HL-60 (cell line): ENCODE measurements around the gene KIAA0232.

Source experiments
- DNase-seq, 2 experiments: peaks; one replicate each; pipeline ENCODE4 v3.0.0-alpha.2; 2010 to 2020; ENCODE audit warnings: low read depth in 1 of 2, low spot score in 1 of 2
- H3K27ac ChIP-seq: fragments of 250-450 bp; sonication (Bioruptor Pico); replicated peaks from 2 replicates; pipeline ENCODE4 v1.5.1; 2020; ENCODE audit warnings: mild to moderate bottlenecking, moderate library complexity
- H3K27me3 ChIP-seq: fragments of 250-450 bp; sonication (Bioruptor Pico); 2 replicates; pipeline ENCODE4 v1.5.1; 2021; ENCODE audit warnings: mild to moderate bottlenecking, moderate library complexity; ENCODE audit not compliant: insufficient read depth, poor library complexity, severe bottlenecking
- H3K4me3 ChIP-seq: replicated peaks from 2 replicates; pipeline ENCODE4 v1.5.1; 2011; ENCODE audit warnings: mild to moderate bottlenecking, control low read depth, low read length; ENCODE audit not compliant: insufficient read depth
- GABPA ChIP-seq: IDR thresholded peaks from 2 replicates; pipeline ENCODE4 v1.6.1; 2012; ENCODE audit warnings: low read depth
- POLR2AphosphoS5 ChIP-seq: IDR thresholded peaks from 2 replicates; pipeline ENCODE4 v1.6.1; 2012; ENCODE audit warnings: low read depth
- SPI1 ChIP-seq: IDR thresholded peaks from 2 replicates; pipeline ENCODE4 v1.6.1; 2012; ENCODE audit warnings: low read depth, mild to moderate bottlenecking, borderline replicate concordance
- TF ChIP-seq, protein P1 (sequence below): IDR thresholded peaks from one replicate; pipeline ENCODE4 v1.5.1; 2011; ENCODE audit warnings: low read length, control low read depth, inconsistent platforms; ENCODE audit not compliant: insufficient read depth
- TF ChIP-seq, protein P2 (sequence below): IDR thresholded peaks from 2 replicates; pipeline ENCODE4 v1.6.1; 2012; ENCODE audit warnings: low read depth; ENCODE audit not compliant: insufficient replicate concordance

The KIAA0232 gene

DNA sequence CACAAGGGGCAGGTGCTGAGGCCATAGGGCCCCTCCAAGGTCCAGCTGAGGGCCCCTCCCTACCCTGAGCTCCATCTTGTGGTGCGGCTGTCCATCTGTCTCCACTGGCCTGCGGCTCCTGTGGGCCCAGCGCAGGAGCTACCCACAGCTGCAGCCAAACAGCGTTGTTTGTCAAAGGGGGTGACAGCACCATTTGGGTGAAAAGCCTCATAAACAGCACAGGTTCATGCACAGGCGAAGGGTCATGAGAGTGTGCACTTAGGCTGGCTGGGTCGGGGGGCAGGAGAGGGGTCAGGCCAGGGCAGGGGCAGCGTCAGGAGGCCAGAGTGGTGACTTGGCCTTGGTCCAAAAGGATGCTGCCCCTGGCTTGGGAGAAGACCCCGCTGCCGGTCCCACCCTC lies 34.2 kb upstream of the KIAA0232 start:
- TF ChIP-seq SPI1 (no peak), GABPA (no peak), POLR2AphosphoS5 (no peak)
- TF ChIP-seq, protein P1, sequence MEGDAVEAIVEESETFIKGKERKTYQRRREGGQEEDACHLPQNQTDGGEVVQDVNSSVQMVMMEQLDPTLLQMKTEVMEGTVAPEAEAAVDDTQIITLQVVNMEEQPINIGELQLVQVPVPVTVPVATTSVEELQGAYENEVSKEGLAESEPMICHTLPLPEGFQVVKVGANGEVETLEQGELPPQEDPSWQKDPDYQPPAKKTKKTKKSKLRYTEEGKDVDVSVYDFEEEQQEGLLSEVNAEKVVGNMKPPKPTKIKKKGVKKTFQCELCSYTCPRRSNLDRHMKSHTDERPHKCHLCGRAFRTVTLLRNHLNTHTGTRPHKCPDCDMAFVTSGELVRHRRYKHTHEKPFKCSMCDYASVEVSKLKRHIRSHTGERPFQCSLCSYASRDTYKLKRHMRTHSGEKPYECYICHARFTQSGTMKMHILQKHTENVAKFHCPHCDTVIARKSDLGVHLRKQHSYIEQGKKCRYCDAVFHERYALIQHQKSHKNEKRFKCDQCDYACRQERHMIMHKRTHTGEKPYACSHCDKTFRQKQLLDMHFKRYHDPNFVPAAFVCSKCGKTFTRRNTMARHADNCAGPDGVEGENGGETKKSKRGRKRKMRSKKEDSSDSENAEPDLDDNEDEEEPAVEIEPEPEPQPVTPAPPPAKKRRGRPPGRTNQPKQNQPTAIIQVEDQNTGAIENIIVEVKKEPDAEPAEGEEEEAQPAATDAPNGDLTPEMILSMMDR, result no peak
- no peaks in the 10 kb centered on the region for H3K27me3 ChIP-seq
- H3K27ac ChIP-seq, result no peak overlapping the region
- no peak for DNase-seq
- no peak overlapping the region for H3K4me3 ChIP-seq

DNA sequence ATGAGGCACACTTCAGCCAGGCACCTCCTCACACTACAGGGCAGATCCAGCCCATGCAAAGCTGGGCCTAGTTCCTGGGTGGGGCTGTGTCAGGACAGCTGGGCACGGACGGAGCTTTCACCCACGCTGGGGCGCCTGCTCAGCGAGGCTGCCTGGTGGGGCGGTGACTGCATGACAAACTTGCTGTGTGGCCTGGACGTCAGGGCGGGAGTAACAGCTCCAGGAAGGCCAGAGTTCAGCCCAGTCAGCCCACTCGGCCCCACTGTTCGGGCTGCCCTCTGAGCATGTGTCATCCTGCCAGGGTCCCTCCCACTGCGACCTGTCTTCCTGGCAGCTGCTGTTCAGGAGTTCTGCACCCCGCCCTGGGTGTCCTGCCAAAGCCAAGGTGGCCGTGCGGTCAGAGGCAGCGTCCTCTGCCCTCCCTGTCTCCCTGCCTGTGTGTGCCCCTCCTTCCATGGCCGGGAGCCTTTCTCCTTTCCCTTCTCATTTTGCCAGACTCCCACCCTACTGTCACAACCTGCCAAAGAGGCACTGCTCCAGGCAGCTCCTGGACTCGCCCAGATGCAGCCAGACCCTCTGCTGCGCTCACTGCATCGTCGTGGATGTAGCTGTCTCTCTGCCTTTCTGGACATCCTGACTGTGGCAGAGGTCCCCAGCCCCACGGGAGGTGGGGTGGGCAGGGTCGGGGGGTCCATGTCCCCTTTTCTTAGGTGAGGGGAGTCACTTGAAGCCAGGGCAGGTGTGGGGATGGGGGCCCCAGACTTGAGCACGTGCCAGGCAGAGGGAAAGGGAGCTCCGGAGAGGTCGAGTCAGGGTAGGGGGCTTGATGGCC lies 33.0 kb upstream of the KIAA0232 start:
- no peak overlapping the region for H3K4me3 ChIP-seq
- no peaks in the 10 kb centered on the region for H3K27me3 ChIP-seq
- TF ChIP-seq GABPA (no peak), SPI1 (no peak), POLR2AphosphoS5 (no peak)
- TF ChIP-seq, protein P1, result no peak
- TF ChIP-seq, protein P2, sequence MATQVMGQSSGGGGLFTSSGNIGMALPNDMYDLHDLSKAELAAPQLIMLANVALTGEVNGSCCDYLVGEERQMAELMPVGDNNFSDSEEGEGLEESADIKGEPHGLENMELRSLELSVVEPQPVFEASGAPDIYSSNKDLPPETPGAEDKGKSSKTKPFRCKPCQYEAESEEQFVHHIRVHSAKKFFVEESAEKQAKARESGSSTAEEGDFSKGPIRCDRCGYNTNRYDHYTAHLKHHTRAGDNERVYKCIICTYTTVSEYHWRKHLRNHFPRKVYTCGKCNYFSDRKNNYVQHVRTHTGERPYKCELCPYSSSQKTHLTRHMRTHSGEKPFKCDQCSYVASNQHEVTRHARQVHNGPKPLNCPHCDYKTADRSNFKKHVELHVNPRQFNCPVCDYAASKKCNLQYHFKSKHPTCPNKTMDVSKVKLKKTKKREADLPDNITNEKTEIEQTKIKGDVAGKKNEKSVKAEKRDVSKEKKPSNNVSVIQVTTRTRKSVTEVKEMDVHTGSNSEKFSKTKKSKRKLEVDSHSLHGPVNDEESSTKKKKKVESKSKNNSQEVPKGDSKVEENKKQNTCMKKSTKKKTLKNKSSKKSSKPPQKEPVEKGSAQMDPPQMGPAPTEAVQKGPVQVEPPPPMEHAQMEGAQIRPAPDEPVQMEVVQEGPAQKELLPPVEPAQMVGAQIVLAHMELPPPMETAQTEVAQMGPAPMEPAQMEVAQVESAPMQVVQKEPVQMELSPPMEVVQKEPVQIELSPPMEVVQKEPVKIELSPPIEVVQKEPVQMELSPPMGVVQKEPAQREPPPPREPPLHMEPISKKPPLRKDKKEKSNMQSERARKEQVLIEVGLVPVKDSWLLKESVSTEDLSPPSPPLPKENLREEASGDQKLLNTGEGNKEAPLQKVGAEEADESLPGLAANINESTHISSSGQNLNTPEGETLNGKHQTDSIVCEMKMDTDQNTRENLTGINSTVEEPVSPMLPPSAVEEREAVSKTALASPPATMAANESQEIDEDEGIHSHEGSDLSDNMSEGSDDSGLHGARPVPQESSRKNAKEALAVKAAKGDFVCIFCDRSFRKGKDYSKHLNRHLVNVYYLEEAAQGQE, result no peak
- DNase-seq, result no peak
- no peak overlapping the region for H3K27ac ChIP-seq

DNA sequence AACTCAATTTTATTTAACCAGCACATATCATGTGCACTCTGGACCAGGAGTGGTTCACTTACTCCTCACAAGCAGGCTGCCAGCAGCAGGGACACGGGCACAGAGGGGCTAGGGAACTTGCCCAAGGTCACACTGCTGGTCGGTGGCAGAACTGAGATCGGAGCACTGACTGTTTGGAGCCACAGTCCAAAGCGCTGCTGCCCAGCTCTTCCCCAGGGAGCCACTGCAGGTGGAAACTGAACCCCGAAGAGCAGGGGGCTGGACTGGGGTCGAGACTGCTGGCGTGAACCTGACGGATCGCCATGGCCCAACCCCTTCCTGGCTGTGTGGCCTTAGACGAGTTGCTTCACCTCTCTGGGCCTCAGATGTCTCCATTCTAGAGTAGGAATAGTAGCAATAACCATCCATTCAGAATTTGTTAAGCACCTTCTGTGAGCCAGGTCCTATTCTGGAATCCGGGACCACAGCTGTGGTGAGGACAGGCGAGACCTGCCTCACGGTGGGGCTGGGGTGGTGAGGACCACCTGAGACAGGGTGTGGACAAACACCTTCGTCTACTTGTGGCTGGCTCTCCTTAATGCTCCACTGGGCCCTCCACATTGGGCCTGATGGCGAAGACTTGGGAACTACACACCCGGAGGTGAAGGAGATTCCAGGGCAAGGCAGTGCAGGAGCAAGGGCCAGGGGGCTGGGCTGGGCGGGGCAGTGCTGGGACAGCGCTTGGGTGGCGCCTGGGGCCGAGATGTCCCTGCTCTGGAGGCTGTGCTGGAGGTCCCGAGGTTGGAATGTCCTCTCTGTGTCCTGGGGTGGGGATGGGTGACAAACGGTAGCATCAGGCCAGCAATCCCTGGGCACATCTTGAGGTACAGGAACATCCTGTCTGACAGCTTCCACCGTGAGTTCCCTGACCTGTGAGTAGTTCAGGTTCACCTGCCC lies 32.0 kb upstream of the KIAA0232 start:
- DNase-seq, result no peak
- no peak overlapping the region for H3K27ac ChIP-seq
- TF ChIP-seq, protein P2, result no peak
- TF ChIP-seq SPI1 (no peak), POLR2AphosphoS5 (no peak), GABPA (no peak)
- TF ChIP-seq, protein P1, result no peak
- no peak overlapping the region for H3K4me3 ChIP-seq
- no peaks in the 10 kb centered on the region for H3K27me3 ChIP-seq
